Fibroblast of the conjunctiva (primary cell): ENCODE data around the gene UBE2Z.
"Not testable (repeated sequence)": the region's sequence is repeated elsewhere in the genome, so short reads cannot be mapped to it uniquely, and the experiment has no call there.

Experiments
- DNase-seq: peaks from one replicate; pipeline ENCODE4 v3.0.0-alpha.2; 2010; ENCODE audit warnings: low read depth

Gene UBE2Z

DNA sequence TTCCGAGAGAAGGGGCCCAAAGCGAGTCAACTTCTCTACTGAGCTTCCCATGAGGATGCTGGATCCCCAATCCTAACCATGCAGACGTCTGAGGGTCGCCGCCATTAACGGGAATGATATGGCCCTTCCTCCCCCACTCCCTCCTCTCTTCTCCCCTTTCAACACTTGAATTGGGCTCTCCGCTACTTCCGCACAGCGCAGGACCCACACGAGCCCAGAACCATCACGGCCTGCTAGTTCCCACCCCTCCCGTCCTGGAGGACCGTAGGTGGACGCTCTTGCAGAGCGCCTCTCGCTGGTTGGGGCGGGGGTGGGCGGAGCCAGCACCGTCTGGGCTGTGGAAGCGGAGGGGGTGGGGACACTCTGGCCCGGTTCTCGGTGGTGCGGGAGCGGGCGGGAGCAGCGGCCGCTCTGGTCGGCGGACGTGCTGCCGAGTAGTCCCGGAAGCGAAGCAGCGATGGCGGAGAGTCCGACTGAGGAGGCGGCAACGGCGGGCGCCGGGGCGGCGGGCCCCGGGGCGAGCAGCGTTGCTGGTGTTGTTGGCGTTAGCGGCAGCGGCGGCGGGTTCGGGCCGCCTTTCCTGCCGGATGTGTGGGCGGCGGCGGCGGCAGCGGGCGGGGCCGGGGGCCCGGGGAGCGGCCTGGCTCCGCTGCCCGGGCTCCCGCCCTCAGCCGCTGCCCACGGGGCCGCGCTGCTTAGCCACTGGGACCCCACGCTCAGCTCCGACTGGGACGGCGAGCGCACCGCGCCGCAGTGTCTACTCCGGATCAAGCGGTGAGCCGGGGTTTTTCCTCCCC lies at the start of gene UBE2Z:
UBE2Z (plus strand) TSS at position 361 of the 797 bp plus-strand sequence; CDS start at position 458, 97 bp downstream.
- peak; percentile 96 for DNase-seq

DNA sequence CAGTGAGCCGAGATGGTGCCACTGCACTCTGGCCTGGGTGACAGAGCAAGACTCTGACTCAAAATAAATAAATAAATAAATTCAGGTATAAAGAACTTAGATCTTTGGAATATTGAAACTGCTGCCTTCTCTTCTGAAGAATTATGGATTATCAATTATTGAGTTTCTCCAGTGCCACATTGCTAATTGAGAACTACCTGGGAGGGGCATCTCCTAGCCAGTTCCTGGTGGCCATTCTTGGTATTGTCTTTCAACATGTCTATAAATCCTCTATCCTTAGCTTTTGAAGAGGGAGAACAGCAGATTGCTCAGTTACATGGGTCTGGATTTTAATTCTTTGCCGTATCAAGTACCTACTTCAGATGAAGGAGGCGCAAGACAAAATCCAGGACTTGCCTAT lies 48.2 kb upstream of the UBE2Z start:
- no peak for DNase-seq

DNA sequence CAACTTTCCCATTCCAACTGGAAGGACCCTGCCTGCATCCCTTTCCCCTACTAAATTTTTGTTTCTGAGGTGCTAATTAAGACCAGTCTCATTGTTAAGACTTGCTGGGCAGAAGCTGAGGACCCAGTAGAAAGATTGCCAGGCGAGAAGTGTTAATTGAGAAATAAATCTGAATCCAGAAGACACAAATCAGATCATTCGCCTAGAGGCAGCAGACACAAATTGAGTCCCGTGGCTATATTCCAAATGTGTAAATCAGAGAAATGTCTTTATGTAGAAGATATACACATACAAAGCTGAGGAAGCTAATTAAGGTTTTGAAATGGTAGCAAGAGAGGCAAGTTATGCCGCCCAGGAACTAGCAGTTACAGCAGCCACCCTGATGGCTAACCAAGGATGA lies 47.8 kb upstream of the UBE2Z start:
- DNase-seq = no peak

DNA sequence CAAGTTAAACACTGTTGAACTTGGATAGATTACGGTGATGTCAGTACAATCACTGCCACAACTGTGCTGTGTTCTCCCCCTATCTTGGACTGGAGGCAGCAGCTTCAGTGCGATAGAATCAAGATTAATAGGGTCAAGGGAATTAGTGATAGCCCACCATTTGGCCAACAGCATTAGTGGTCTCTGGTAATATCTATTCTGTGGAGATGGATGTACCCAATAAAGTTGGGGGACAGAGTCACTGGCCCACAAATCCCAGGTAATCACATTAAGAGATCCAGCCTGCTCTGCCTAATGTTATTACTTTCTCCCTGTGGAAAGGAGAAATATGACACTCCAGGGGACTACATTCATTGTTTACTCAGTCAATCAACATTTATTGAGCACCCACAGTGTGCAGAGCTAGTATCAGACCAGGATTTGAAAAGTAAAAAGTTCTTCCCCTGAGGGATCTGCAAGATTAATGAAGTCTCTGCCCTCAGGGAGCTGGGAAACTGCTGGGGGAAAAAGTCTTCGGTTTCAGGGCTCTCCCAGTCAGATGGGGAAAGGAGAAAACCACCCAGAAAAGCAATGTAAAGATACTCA lies 39.2 kb upstream of the UBE2Z start:
- no peak for DNase-seq

DNA sequence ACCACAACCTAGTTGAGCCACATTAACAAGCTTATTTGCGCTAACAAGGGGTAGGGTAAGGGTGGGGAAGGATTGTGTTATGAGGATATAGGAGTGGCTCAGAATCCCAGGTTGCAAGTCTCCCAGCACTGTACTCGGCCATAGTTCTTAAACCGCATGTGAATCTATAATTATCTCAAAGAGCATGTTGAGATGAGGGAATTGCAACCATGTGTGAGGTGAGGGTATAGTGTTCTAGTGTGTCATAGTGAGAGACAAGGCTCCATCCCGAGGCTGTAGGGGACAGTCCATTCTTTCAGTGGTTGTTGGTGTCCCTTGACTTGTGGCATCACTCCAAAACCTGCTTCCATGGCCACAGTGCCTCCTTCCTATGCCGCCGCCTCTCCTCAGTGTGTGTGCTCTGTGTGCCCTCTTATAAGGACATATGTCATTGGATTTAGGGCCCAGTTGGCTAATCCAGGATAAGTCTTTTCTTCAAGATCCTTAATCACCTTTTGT lies 38.3 kb upstream of the UBE2Z start:
- no peak for DNase-seq

DNA sequence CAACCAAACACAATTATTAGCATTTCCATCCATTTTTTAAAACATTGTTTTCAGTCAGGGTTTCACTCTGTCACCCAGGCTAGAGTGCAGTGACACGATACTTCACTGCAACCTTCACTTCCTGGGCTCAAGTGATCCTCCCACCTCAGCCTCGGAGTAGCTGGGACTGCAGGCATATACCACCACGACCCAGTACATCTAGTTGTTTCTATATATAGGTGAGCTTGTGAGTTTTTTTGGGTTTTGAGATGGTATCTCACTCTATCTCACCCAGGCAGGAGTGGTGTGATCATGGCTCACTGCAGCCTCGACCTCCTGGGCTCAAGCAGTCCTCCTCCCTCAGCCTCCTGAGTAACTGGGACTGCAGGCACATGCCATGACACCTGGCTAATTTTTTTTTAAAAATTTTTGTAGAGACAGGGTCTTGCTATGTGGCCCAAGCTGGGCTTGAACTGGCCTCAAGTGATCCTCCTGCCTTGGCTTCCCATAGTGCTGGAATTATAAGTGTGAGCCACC lies 37.1 kb upstream of the UBE2Z start:
- no peak for DNase-seq

DNA sequence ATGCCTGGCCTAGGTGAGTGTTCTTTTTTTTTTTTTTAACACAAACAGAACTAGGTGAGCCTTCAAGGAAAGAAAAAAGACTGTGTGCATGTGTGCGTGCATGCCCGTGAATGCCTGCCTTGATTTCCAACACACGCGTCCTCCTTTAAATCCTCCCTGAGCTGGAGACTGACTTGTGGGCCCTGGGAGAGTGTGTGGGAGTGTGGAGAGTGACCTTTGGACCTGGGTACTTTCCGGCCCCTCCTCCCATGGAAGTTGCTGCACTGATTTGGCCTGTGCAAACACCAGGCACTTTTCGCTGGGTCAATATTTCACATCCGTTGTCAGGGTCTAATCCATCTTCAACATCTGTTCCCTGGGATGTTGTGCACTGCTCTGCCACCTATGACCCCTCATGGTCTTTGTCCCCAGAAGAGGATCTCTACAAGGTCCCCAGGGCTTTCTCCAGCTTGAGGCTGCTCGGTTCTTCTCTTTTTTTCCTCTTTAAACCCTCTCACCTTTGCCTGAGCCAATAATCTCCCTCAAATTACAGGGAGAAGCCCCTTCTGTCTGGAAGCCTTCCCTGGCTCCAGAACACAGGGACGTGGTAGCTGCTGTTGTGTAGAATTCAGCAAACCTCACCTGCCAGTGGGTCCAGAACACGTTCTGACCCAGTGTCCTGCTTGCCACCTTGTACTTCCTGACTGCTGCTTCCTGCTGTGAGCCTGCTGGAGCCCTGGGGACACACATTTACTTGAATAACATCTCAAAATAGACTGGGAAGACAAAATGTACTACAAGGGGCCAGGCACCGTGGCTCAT lies 36.5 kb upstream of the UBE2Z start:
- DNase-seq = no peak

DNA sequence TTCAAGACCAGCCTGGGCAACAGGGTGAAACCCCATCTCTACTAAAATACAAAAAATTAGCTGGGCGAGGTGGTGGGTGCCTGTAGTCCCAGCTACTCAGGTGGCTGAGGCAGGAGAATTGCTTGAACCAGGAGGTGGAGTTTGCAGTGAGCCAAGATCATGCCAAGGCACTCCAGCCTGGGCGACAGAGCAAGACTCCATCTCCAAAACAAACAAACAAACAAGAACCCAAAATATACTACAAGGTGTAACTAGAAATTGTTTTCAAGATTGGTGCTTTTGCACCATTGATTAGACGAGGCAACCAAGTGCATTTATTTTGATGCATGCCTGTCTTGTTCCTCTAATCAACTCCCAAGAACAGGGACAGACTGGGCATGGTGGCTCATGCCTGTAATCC lies 35.8 kb upstream of the UBE2Z start:
- DNase-seq = not testable (repeated sequence)

DNA sequence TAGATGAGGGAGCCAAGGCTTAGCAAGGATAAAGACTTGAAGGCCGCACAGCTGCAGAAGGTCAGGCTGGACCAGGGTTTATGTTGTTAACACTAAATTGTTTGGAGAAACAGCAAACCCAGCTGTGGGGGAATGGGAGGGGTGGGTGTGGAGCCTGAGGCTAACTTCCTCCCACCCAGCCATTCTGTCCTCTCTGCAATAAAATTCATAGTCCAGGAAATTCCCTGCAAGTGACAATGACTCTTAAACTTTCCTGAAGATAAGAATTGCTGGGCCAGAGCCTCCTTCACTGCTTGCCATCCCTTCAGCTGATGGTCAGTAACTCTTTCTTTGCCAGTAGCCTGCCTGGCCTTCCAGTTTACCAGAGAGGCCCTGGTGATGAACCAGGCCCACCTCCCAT lies 35.0 kb upstream of the UBE2Z start:
- DNase-seq = no peak

DNA sequence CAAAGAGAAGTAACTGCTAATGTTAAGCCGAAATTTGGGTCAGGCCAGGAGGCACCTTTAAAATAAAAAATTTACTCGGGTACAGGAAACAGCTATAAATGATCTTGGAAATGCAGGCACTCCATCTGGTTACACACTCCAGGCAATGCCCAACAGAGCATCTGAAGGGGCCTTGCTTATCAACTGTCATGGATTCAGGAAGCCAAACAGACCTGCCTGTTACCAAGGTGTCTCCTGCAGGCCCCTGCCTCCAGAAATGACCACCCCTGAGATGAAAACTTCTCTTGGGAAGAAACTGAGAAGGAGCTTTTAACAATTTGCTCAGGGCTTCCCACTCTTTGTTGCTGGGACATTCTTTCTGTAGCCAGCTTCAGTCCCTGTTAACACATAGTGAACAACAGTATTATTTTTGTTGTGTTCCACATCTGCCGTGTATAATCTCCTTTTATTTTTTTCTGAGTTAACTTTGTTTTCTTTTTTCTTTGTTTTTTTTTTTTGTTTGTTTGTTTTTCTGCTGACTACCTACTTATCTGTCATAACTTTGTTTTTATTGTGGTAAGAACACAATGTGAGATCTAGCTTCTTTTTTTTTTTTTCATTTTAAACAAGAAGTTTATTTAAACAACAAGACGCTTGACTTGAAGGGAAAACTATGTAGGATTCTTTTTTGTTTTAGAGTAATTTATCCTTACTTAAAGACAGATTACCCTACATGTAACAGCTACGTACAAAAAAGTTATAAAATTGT lies 34.3 kb upstream of the UBE2Z start:
- no peak for DNase-seq

DNA sequence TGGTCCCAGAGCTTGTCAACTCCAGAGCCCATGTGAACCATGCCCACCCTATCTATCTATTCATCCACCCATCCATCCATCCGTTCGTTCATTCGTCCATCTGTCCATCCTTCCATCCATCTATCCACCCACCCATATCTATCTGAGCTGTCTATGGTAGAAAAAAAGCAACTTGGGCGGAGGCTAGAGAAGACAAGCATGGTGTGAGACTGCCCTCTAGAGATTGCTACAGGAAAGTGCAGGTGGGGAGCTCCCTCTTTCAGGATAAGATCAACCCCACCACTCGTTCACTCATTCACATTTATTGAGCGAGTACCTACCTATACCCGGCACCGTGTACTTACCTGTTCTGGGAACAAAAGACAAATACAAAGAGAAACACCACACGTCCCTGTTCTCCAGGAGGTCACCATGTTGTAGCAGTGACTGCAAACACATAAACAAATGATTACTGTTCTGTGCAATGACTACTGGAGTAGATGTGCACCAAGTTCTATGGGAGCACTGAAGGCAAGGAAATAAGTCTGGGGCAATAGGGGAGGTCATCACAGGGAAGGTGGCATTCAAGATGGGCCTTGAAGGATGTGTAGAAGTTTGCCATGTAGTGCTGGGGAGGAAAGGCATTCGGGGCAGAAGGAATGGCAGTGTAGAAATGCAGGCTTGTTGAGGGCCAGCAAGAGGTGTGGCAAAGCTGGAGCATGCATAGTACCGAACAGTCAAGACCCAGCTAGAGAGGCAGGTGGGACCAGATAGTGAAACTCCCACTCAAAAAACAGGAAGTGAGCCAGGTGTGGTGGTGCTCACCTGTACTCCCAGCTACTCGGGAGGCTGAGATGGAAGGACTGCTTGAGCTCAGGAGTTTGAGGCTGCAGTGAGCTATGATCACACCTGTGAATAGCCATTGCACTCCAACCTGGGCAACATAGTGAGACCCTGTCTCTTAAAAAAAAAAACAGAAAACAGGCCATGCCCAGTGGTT lies 29.0 kb upstream of the UBE2Z start:
- DNase-seq = peak; percentile 65

DNA sequence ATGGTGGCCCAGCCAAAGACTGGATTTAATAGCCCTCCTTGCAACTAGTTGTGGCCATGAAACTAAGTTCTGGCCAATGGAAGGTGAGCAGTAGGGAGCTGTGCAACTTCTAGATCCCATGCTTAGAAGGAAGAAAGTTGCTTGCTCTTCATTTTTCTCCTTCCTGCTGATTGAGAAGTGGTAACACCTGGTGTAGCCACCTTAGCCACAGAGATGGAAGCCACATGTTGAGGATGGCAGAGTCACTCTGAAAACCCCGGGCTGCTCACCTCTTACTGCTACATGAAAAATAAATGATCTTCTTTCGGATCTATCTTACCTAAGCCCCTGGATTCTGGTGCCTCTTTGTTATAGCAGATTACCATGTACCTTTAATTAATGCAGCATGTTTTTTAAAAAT lies 25.9 kb upstream of the UBE2Z start:
- DNase-seq = no peak

DNA sequence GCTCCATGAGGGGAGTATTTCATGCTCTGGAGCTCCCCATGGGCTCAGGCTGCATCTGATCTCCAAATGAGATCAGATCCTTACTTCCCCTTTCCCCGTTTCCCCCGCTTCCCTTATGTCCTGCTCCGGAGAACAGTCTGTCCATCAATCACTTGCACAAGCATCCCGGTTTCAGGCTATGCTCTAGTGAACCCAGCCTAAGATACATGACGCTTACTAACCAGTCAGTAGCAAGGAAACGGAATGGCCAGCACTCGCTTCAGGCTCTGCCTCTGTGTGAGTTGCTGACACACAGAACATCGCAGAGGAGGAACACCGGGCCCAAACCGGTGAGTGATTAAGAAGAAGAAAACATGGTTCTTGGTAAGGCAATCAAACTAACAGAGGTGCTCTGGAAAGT lies 25.0 kb upstream of the UBE2Z start:
- DNase-seq = no peak

DNA sequence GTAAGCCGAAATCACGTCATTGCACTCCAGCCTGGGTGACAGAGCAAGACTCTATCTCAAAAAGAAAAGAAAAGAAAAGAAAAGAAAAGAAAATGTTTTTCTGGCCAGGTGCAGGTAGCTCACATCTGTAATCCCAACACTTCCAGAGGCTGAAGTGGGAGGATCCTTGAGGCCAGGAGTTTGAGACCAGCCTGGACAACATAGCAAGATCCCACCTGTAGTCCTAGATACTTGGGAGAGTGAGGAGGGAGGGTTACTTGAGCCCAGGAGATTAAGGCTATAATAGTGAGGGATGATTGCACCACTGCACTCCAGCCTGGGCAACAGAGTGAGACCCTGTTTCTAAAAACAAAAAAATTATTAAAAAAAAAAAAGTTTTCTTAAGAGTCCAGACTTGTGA lies 18.1 kb upstream of the UBE2Z start:
- no peak for DNase-seq

DNA sequence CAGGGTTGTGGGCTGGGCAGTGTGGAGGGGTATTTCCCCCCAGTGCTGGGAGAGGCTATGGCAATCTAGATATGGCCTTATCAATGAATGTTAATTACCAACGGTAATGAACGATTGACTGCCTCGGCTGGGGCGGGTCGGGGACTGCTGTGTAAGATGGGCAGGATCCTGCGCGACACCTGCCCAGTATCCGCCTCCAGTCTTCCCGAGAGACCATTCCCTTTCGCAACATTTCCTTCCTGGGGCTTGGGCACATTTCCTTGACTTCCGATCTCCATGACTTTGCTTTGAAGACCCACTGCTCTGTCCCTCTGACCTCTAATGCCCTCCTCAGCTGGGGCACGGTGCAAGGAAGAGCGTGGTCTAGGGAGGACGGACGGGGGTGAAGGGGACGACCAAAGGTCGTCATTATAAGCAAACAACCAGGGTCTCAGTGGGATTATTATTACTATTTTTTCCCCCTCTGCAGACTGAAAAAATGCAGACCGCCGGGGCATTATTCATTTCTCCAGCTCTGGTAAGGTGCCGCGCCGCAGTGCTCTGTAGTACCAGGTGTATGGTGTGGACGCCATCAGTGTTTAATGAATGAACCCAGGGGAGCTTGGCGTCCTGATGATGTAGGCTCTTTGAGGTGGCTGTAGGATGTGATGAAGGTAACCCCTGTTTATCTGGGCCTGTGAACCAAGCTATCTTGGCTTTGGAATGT lies 15.1 kb upstream of the UBE2Z start:
- no peak for DNase-seq

DNA sequence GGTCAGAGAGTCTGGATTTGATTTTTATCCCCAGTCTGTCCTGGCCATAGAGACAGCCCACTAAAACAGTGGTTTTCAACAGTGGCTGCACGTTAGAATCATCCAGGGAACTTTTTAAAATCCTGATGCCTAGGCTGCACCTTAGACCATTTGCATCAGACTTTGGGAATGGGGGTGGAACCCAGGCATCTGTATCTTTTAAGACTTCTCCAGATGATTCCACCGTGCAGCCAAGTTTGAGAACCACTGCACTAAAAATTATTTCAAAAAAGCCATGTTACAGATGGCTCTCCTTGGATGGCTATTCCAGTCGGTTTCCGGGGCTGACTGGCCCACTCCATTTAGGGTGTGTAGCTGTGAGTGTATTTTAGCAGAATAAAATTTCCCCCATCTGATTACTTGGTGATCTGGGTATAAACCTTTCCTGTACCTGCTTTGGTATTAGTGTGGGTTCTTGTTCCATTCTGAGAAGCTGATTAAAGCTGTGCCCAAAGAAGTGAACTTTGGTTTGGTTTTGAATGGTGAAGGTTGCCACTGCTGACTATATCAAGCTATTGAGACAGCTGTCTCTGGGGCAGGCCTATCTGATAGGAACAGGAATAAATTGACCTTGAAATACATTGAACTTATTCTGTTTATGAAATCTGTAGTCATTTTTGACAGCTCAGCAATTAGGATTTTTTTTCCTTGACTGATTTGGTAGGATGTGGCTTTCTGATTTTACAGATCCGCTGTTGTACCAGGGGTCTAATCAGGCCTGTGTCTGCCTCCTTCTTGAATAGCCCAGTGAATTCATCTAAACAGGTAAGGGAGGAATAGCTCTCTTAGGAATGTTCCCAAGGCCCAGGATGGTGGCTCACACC lies 14.3 kb upstream of the UBE2Z start:
- no peak for DNase-seq

DNA sequence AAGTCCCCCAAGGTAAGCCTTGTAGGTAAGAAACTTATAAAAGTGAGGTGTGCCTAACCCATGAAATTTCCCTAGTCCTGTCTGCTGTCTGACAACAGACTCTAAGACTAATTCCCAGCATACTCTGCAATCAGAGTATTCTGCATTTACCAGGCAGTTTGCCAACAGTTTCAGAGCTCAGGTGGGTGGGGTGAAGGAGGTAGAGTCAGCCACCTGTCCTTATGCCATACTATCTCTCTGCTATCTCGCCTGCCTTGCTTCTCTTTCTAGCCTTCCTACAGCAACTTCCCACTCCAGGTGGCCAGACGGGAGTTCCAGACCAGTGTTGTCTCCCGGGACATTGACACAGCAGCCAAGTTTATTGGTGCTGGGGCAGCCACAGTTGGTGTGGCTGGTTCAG lies 13.3 kb upstream of the UBE2Z start:
- no peak for DNase-seq

DNA sequence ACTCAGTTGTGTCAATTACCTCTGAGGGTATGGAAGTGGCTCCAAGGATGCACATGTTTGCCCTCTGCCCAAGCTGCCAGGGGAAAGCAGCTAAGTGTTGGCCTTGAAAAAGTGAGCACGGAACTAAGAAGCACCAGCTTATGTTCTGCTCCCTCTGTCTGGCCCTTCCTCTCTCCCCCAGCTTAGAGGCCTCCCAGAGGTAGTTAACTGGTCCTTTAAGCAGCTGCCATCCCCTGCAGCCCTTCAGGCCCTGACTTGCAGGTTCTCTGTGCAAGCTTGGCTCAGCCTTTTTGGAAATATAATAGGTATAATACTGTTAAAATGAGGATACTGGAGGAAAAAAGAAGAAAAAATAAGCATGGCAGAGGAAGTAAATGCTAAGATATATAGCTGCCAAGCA lies 7.0 kb upstream of the UBE2Z start:
- DNase-seq = no peak

DNA sequence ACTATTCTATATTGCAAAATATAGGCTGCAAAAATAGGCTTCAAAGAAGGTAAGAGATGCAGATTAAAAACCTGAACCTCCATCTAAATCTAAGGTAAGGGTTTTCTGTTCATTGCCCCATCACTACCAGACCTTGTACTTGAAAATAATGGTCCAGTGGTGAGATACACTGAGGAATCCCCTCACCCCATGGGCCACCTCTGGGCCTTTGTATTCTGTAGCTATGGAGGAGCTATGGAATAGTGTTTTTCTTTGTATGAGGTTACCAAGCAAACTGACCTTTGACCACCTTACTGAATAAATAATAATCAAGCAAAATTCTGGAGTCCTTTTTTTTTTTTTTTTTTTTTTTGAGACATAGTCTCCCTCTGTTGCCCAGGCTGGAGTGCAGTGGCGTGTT lies 4.8 kb upstream of the UBE2Z start:
- DNase-seq = no peak
